ENCODE data around the gene SELPLG.

Gene SELPLG

GRCh38 chr12:108603743-108604142, 30.0 kb downstream of the SELPLG start:
- Histone ChIP-seq H3K9me3 (ENCODE audit: insufficient read depth, low read depth, low read length) (no peaks in the 10 kb centered on the region), H3K79me2 (ENCODE audit: insufficient read depth, low read length) (no peaks in the 10 kb centered on the region), H2AFZ (ENCODE audit: low read length) (no peak overlapping the region), H3K9ac (ENCODE audit: low read depth, low read length, poor library complexity, severe bottlenecking) (no peak overlapping the region), H3K4me3 (ENCODE audit: low read length, poor library complexity, severe bottlenecking) (no peak overlapping the region), H4K20me1 (ENCODE audit: insufficient read depth, low read length, poor library complexity, severe bottlenecking) (no peaks in the 10 kb centered on the region), H3K27me3 (ENCODE audit: insufficient read depth, low read length, poor library complexity, severe bottlenecking) (no peaks in the 10 kb centered on the region), H3K4me1 (ENCODE audit: insufficient read depth, low read length, poor library complexity, severe bottlenecking) (no peaks in the 10 kb centered on the region), H3K4me2 (ENCODE audit: low read depth, low read length, poor library complexity, severe bottlenecking) (no peak overlapping the region), H3F3A (ENCODE audit: low read depth) (no peaks in the 10 kb centered on the region), H3K9me2 (replicated peaks; ENCODE audit: low read depth, low read length) (no peaks in the 10 kb centered on the region), H3K36me3 (ENCODE audit: insufficient read depth, low read length) (no peaks in the 10 kb centered on the region)
- TF ChIP-seq EZH2phosphoT487 (IDR thresholded peaks at IDR 0.05; ENCODE audit: borderline replicate concordance) (no peak), CTCF (conservative IDR thresholded peaks at IDR 0.05; ENCODE audit: low read length) (no peak)

GRCh38 chr12:108602976-108603704, 30.6 kb downstream of the SELPLG start:
- Histone ChIP-seq H2AFZ (ENCODE audit: low read length) (no peak overlapping the region), H3K27me3 (ENCODE audit: insufficient read depth, low read length, poor library complexity, severe bottlenecking) (no peaks in the 10 kb centered on the region), H3K79me2 (ENCODE audit: insufficient read depth, low read length) (no peaks in the 10 kb centered on the region), H3K9ac (ENCODE audit: low read depth, low read length, poor library complexity, severe bottlenecking) (no peak overlapping the region), H3K9me2 (replicated peaks; ENCODE audit: low read depth, low read length) (no peaks in the 10 kb centered on the region), H3K4me3 (ENCODE audit: low read length, poor library complexity, severe bottlenecking) (no peak overlapping the region), H3K4me2 (ENCODE audit: low read depth, low read length, poor library complexity, severe bottlenecking) (no peak overlapping the region), H3K4me1 (ENCODE audit: insufficient read depth, low read length, poor library complexity, severe bottlenecking) (no peaks in the 10 kb centered on the region), H3K36me3 (ENCODE audit: insufficient read depth, low read length) (no peaks in the 10 kb centered on the region), H3K9me3 (ENCODE audit: insufficient read depth, low read depth, low read length) (no peaks in the 10 kb centered on the region), H3F3A (ENCODE audit: low read depth) (no peaks in the 10 kb centered on the region), H4K20me1 (ENCODE audit: insufficient read depth, low read length, poor library complexity, severe bottlenecking) (no peaks in the 10 kb centered on the region)
- TF ChIP-seq CTCF (conservative IDR thresholded peaks at IDR 0.05; ENCODE audit: low read length) (no peak), EZH2phosphoT487 (IDR thresholded peaks at IDR 0.05; ENCODE audit: borderline replicate concordance) (no peak)

GRCh38 chr12:108602209-108602705, 31.4 kb downstream of the SELPLG start:
- TF ChIP-seq CTCF (conservative IDR thresholded peaks at IDR 0.05; ENCODE audit: low read length): no peak
- no peak for TF ChIP-seq EZH2phosphoT487 (IDR thresholded peaks at IDR 0.05; ENCODE audit: borderline replicate concordance)
- no peak overlapping the region for H3K4me3 ChIP-seq (ENCODE audit: low read length, poor library complexity, severe bottlenecking)
- H3K79me2 ChIP-seq (ENCODE audit: insufficient read depth, low read length): no peaks in the 10 kb centered on the region
- H3K4me1 ChIP-seq (ENCODE audit: insufficient read depth, low read length, poor library complexity, severe bottlenecking): no peaks in the 10 kb centered on the region
- no peaks in the 10 kb centered on the region for H3F3A ChIP-seq (ENCODE audit: low read depth)
- H3K9me3 ChIP-seq (ENCODE audit: insufficient read depth, low read depth, low read length): no peaks in the 10 kb centered on the region
- no peaks in the 10 kb centered on the region for H4K20me1 ChIP-seq (ENCODE audit: insufficient read depth, low read length, poor library complexity, severe bottlenecking)
- H3K9me2 ChIP-seq (replicated peaks; ENCODE audit: low read depth, low read length): no peaks in the 10 kb centered on the region
- H2AFZ ChIP-seq (ENCODE audit: low read length): no peak overlapping the region
- H3K9ac ChIP-seq (ENCODE audit: low read depth, low read length, poor library complexity, severe bottlenecking): no peak overlapping the region
- H3K27me3 ChIP-seq (ENCODE audit: insufficient read depth, low read length, poor library complexity, severe bottlenecking): no peaks in the 10 kb centered on the region
- no peaks in the 10 kb centered on the region for H3K36me3 ChIP-seq (ENCODE audit: insufficient read depth, low read length)
- H3K4me2 ChIP-seq (ENCODE audit: low read depth, low read length, poor library complexity, severe bottlenecking): no peak overlapping the region
